Left forelimb (tissue), 1 donor: Measurements from ENCODE around the gene EMC9.

ENCODE experiments used
- DNase-seq: peaks from one replicate; pipeline ENCODE4 v3.0.0-alpha.2; 2018; ENCODE audit warnings: low spot score

EMC9 gene

DNA sequence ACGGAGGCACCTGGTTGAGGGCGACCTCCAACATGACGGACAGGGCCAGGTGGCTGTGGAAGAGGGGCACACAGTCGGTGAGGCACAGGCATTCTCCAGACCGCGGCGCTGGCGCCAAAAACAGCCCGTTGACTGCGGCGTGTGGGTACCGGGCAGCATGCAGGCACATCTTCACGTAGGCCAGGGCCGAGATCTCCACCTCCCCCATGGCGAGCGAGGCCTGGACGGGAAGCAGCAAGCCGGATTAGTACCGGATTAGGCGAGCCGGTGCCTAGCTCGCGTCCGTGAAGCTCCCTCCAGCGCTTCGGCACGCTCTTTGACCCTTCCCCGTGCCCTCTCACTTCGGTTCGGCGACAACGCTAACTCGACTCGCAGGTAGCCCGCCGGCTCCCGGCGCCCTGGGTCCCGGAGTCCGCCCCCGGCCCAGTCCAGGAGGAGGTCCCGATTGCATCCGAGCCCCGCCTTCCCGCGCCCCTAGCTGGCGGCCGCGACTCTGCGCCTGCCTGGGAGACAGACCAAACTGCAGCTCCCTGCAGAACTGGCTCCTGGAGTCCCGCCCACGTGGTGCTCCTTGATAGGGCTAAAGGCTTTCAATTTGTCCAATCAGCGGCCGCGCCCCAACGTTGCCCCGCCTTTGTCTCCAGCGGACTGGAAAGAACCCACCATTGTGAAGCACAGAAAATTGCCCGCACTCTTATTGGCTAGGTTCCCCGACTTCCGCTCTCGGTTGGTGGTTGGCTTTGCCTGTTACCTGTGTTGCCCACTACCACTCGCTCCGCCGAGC, at the start of gene EMC9:
TSS of gene EMC9 (minus strand) at position 495 of the 784 bp plus-strand sequence. CDS start at position 208, 287 bp downstream.
- DNase-seq = peak; percentile 100

DNA sequence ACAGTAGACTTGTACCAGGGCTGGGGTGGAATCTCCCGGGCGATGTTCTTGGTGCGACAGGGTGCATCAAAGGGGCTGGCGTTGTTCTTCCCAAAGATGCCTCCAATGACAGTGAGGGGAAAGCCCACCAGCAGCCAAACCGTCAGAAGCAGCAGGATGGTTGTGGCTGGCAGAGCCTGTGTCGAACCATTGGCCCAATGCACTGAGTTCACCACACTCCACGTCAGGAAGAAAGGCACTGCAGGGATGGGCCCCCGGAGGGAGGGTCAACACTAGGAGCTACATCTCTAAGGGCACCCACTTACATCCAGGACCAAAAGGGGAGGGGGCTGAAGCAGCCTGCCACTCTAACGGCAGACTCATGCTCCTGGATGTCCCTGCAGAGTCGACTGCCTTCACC, 49.0 kb upstream of the EMC9 start:
- DNase-seq = no peak

- DNase-seq = no peak
Observed at GRCh38 chr14:24189460-24189859, 48.1 kb upstream of the EMC9 start.

GRCh38 chr14:24189059-24189375, 47.6 kb upstream of the EMC9 start:
- DNase-seq = no peak

GRCh38 chr14:24188251-24189058, 47.1 kb upstream of the EMC9 start, which contains the start of gene IPO4:
IPO4 (minus strand) TSS chr14:24188816; CDS start chr14:24188787, 29 bp downstream.
- DNase-seq = peak; percentile 95

DNA sequence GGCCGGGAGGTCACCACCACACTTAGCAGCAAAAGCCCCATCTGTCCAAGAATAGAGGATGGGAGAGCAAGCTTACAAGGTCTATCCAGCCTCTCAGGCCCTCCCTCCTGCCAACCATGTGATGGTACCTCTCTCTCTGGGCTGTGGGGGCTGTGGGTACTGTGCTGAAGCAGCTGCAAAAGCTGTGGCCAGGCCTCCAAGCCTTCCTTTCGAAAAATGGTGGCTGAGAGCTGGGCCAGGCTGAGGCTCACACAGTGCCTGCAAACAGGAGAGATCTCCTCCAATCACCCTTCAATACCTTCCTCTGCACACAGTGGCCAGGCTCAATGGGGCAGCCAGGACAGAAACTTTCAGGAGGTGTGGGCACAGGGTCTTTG, 46.1 kb upstream of the EMC9 start:
- no peak for DNase-seq

DNA sequence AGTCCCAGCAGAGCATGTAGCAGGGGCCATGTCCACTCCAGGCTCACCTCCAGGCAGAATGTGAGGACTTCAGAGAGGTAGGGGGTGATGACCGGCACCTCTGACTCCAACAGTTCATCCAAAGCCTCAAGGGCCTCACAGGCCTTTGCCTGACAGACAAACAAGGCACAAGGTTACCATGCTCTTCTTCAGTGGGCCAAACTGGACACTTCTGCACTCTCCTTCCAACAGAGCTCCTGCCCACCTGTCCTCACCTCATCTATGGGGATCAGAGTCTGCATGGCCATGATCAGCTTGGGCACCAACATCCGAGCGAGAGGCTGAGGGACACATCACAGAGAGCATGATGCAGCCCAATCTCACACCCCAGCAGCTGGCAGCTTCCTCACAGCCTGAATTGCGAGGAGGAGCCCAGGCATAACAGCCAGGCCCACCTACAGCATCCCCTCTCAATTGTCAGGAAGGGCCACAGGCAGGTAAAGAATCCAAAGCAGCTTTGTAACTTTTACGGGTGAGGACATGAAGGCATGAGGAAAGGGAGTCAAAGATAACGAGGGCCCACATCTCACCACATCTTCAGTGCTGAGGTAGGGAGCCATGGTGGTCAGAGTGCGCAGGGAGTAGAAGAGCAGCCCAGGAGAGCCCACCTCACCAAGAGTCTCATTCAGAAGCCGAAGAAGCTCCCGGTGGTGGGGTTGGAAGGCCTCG, 45.6 kb upstream of the EMC9 start:
- peak; percentile 55 for DNase-seq

DNA sequence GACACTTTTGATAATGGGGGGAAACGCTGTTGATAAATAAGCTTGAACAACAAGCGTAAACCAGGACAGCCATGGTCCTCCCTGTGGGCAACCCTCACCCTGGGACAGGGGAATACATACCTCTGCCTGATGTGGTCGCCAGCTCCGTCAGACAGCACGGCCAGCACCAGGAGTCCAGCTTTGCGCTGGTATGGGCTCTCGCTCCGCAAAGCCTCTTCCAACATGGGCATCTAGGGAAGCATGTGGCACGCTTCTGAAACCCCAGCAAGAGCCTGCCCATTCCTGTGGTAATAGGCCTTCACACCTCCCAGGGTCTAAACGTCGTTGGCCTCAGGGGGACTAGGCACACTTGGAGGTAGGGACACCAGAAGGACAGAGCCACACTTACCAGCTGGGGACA, 44.4 kb upstream of the EMC9 start:
- no peak for DNase-seq

DNA sequence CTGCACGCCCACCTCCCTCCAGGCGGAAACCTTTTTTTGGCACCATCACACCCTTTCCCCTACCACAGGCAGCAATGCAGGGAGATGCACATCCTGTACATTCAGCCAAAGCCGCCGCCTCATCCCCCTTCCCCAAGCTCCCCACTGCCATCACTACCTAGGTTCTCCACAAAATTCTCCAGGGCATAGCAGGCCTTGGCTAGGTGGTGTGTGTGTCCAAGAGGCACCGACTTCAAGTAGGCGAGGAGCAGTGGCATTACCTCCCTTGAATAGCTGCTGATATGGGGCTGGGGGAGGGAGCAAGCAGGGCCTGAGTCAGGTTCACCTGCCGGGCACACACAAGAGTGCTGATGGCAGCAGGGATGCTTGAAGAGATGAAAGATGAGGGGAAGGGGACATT, 43.6 kb upstream of the EMC9 start:
- DNase-seq = peak; percentile 59

GRCh38 chr14:24184104-24184970, 42.9 kb upstream of the EMC9 start:
- peak; percentile 44 for DNase-seq

DNA sequence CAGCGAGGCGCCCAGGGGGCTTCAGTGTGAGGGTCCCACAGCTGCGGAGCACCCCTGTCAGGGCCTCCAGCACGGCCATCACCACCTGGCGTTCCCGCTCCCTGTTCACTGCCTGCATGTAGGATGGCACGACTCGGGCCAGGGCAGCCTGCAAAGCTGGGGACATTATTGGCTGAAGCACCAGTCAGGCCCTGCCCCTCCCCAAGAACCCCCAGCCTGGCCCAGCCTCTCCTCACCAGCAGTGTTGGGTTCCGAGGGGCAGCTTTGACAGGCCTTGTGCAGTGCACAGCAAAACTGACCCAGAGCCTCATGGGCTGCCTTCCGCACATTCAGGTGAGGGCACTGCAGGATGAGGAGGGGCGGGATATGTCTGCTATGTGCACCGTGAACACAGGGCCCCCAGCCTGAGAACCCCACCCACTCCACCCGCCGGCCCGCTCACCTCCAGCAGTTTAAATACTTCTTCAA, 41.7 kb upstream of the EMC9 start:
- peak; percentile 44 for DNase-seq

GRCh38 chr14:24182110-24182882, 40.9 kb upstream of the EMC9 start:
- DNase-seq = peak; percentile 53

GRCh38 chr14:24181371-24182077, 40.1 kb upstream of the EMC9 start:
- peak; percentile 60 for DNase-seq

DNA sequence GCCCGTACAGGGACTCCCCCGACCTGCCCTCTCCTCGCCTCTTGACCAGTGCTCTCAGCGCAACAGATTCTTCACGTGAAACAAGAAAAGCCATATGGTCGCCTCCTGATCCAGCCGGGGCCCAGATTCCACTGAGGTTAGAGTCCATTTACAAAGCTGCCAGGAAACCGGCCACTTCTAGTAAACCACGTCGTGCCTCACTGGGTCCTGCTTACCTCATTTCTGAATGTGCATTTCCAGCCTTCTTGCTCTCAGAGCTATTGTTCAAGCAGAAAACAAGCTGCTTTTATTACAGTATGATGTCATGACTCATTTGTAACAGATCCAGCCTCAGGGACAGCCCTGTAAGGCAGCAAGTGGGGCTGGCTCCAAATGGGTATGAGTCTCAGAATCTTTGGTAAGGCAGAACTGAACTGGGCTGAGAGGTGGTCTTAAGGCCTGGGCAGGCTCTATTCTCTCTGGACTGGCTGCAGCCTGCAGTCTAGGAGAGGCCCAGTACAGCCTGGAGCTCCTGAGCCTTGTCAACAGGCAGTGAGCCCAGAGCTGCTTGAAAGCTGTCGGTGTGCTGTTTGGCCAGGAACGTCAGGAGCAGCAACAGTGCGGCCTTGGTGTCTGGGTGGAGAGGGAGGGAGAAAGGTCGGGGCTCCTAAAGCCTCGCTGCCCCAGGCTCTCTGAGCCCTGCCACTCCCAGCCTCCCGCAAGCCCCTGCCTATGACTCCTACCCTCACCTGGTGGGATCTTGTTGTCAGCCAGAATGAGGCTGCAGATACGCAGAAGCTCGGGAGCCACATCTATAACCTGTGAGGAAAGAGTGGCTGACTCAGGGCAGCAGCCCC, 38.8 kb upstream of the EMC9 start:
- peak; percentile 68 for DNase-seq

GRCh38 chr14:24179294-24179960, 38.0 kb upstream of the EMC9 start:
- DNase-seq = peak; percentile 60

- DNase-seq = peak; percentile 52
Observed at GRCh38 chr14:24178399-24179178, 37.2 kb upstream of the EMC9 start.

- DNase-seq = peak; percentile 53
Observed at GRCh38 chr14:24177891-24178290, 36.5 kb upstream of the EMC9 start.
